ENCODE results near the gene CLEC2D.

The CLEC2D gene

DNA sequence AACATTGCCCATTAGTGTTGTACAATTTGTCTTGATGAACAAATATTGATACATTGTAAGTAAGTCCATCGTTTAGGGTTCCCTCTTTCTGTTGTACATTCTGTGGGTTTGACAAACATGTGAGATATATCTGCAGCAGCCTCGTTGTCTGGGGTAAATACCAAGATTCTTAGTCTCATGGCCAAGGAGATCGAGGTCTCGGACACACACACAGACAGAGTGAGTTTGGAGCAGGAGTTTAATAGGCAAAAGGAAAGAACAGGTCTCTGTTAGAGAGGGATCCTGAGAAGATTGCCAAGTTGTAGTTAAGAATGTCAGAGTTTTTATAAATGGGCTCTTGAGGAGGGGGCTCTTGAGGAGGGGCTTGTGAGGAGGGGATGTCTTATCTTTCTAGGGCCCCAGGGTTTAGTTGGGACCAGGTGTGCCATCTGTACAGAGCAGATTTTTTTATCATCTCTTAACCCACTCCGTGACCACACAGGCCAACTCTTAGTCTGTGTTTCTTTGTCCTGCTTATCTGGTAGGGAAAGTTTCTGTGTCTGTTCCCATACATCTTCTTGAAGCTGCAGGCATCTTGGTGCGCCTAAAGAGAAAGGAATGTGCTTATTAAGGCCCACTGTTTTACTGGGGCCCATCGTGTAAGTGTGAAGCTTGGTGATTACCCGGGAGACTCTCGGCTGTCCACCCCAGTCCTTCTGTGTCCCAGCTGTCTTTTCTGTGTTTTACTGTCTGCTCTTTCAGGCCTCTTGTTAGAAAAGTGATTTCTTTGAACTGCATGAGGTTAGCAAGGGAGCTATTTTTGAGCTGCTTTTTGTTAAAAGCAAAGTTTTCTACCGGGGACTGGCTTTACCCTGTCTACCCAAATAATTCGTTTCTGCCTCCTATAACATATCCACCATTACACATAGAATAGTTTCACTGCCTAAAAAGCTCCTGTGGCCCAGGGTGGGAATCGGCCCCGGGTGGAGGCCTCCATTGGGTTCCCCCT lies 22.4 kb upstream of the CLEC2D start:
- DNase-seq (ENCODE audit: extremely low spot score), result no peak
- POLR2A ChIA-PET, result interaction anchor here (1.0 to 2.1 kb wide), 6 partner anchors 23 to 96 kb away, joined by 3 to 9 read pairs (median 4); partner anchors contain the start of gene CLEC2D
- TF ChIP-seq, protein P1, sequence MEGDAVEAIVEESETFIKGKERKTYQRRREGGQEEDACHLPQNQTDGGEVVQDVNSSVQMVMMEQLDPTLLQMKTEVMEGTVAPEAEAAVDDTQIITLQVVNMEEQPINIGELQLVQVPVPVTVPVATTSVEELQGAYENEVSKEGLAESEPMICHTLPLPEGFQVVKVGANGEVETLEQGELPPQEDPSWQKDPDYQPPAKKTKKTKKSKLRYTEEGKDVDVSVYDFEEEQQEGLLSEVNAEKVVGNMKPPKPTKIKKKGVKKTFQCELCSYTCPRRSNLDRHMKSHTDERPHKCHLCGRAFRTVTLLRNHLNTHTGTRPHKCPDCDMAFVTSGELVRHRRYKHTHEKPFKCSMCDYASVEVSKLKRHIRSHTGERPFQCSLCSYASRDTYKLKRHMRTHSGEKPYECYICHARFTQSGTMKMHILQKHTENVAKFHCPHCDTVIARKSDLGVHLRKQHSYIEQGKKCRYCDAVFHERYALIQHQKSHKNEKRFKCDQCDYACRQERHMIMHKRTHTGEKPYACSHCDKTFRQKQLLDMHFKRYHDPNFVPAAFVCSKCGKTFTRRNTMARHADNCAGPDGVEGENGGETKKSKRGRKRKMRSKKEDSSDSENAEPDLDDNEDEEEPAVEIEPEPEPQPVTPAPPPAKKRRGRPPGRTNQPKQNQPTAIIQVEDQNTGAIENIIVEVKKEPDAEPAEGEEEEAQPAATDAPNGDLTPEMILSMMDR (IDR thresholded peaks at IDR 0.05; ENCODE audit: control extremely low read depth, extremely low read depth, low read depth, missing control alignments), result no peak
- CTCF ChIA-PET, result interaction anchor here (1.2 to 2.4 kb wide), 8 partner anchors 9 to 103 kb away, joined by 3 to 18 read pairs (median 5); partner anchors contain the start of gene CLEC2D

DNA sequence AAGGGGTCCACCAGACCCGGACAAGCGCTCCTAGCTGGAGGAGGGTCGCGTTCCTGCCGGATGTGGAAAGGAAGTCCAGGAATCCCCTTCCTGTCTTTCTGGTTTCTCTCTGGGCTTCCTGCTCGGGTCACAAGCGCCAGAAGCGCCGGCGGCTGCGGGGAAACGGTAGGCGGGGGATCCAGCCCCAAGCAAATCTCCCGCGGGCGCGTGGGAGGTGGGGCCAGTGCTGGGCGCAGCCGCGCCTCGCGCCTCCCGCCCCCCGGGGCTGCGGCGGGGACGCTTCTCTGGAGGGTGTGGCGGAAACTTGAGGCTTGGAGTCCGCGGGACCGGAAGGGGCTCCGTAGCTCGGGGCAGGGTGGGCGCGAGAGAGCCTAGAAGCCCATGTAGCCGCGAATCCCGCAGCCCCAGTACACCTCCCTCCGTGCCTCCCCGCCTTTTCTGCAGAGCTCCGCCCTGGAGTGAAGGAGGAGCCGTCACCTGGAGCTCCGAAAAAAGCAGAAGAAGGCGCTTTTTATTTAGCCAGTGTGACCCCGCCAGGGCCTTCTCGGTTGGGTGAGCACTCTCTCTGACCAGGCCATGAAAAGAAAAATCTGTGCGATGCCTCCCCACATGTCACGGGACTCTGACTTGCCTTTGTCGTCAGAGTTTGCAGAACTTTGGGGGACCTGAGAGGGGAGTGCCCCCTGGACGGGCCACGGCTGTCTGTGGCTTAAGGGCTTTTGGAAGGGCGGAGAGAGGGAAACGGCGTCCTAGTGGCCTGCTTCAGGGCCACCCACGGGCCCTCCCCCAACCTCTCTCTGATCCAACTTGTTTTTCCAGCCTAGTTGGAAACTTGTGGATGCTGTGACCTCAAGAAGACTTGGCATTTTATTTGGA lies 21.4 kb upstream of the CLEC2D start:
- POLR2A ChIA-PET, result interaction anchor here (1.0 to 2.1 kb wide), 9 partner anchors 22 to 110 kb away, joined by 3 to 9 read pairs (median 3); partner anchors contain the start of gene CLEC2D
- TF ChIP-seq, protein P1 (IDR thresholded peaks at IDR 0.05; ENCODE audit: control extremely low read depth, extremely low read depth, low read depth, missing control alignments), result no peak
- peak; percentile 86 for DNase-seq (ENCODE audit: extremely low spot score)
- CTCF ChIA-PET, result interaction anchor here (0.6 to 2.4 kb wide), 9 partner anchors 8 to 102 kb away, joined by 3 to 18 read pairs (median 4); partner anchors contain the start of gene CLEC2D

DNA sequence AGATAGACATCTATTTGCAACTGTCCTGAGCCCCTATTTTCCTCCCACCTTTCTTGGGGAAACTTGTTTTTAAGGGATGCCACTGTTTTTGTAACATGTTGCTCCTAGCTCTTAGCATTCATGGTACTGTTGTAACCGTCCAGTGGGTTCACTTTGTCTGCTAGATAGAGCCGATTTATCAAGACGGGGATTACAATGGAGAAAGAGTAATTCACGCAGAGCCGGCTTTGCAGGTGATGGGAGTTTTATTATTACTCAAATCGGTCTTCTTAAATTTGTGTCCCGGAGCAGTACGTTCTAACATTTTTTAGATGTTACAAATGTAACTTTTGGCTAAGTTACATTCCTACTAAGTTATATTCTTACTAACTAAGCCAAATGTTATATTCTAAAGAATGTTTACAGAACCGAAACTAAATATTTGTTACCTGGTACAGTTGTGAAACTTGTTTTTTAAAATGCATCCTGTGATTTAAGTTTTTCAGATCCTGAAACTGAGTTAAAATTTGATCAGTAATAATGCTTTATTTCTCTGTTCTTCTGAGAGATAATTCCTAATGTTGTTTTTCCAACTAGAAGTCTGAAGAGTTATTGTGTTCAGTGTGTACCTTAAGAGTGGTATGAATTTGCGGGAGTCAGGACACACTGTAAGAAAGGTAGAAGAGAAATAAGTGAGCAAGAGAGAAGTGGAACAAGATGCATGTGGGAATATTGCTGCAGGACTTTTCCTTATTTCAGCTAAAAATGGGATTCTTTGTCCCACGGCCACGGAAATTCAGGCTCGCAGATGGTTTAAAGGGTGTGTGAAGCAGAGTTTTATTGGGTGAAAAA lies 20.6 kb upstream of the CLEC2D start:
- ChIA-PET CTCF (interaction anchor here (1.0 to 2.4 kb wide), 5 partner anchors 16 to 94 kb away, joined by 3 to 18 read pairs (median 4); partner anchors contain the start of gene CLEC2D), POLR2A (interaction anchor here (1.0 to 2.1 kb wide), 8 partner anchors 21 to 110 kb away, joined by 3 to 9 read pairs (median 4); partner anchors contain the start of gene CLEC2D)
- TF ChIP-seq, protein P1 (IDR thresholded peaks at IDR 0.05; ENCODE audit: control extremely low read depth, extremely low read depth, low read depth, missing control alignments), result no peak
- no peak for DNase-seq (ENCODE audit: extremely low spot score)

DNA sequence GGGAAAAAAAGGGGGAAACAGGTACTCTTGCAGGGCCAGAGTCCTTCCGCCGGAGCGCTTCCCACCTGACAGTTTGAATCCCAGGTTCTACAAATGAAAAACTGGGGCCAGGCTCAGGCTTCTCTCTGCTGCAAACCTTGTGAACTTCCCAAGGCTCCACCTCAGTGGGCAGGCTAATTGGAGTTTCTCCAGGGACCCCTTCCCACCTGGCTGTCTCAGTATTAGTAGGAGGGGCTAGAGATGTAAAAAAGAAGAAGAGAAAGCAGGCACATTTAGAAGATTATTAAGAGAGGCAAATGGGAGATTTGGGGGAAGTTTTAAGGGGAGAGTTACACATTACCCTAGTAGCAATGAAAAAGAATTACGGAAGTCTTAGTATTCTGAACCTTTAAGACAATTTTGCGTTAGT lies 20.0 kb upstream of the CLEC2D start:
- ChIA-PET CTCF (no interaction called here), POLR2A (no interaction called here)
- TF ChIP-seq, protein P1 (IDR thresholded peaks at IDR 0.05; ENCODE audit: control extremely low read depth, extremely low read depth, low read depth, missing control alignments), result no peak
- DNase-seq (ENCODE audit: extremely low spot score), result no peak

DNA sequence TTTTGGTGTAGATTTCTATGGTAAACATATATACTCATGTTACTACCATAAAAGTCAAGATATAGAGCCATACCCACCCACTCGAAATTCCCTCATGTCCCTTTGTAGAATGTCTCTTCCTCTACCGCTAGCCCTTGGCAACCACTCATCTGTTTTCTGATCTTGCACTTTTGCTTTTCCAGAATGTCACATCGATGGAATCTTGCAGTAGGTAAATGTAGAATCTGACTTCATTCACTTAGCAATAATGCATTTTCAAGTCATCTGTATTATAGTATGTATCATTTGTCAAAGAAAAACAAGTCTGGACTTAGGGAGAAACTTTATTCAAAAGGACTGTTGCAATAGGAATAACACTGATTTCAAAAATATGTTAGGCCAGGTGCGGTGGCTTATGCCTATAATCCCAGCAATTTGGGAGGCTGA lies 19.3 kb upstream of the CLEC2D start:
- ChIA-PET CTCF (interaction anchor here (1.1 kb wide), 1 partner anchor 30 kb away, joined by 3 read pairs; no protein-coding TSS in a partner anchor), POLR2A (interaction anchor here (0.7 to 1.3 kb wide), 2 partner anchors 19 to 67 kb away, joined by 3 to 4 read pairs; no protein-coding TSS in a partner anchor)
- TF ChIP-seq, protein P1 (IDR thresholded peaks at IDR 0.05; ENCODE audit: control extremely low read depth, extremely low read depth, low read depth, missing control alignments), result no peak
- no peak for DNase-seq (ENCODE audit: extremely low spot score)

Measured in GM10248 (cell line).